GM21381 (cell line): ENCODE measurements around the gene DHPS.
"Not testable (repeated sequence)": the region's sequence is repeated elsewhere in the genome, so short reads cannot be mapped to it uniquely, and the experiment has no call there.

ENCODE experiments used
- ATAC-seq: cut with Tn5 transposase; IDR thresholded peaks from one replicate; pipeline ENCODE4 v1.9.1; 2021; ENCODE audit warnings: mild to moderate bottlenecking, moderate library complexity; ENCODE audit not compliant: unreplicated experiment

DHPS gene

GRCh38 chr19:12681074-12681987 lies at the start of gene DHPS:
Gene DHPS (minus strand): TSS chr19:12681880. CDS start chr19:12681766, 114 bp downstream.
- peak; percentile 59 for ATAC-seq

GRCh38 chr19:12731337-12731736 lies 49.7 kb upstream of the DHPS start:
- ATAC-seq, result no peak

GRCh38 chr19:12730064-12730463 lies 48.4 kb upstream of the DHPS start:
- ATAC-seq, result no peak

GRCh38 chr19:12727745-12728433 lies 46.2 kb upstream of the DHPS start:
- no peak for ATAC-seq

GRCh38 chr19:12726988-12727316 lies 45.3 kb upstream of the DHPS start:
- ATAC-seq, result no peak

GRCh38 chr19:12725612-12726011 lies 43.9 kb upstream of the DHPS start:
- ATAC-seq, result not testable (repeated sequence)

- ATAC-seq, result no peak
Observed at GRCh38 chr19:12723641-12724426, 42.2 kb upstream of the DHPS start, which contains the start of gene TNPO2. Gene TNPO2 (minus strand): TSS chr19:12723932. CDS start chr19:12720977, 2,955 bp downstream.

- ATAC-seq, result no peak
Observed at GRCh38 chr19:12723381-12723640, 41.6 kb upstream of the DHPS start.

GRCh38 chr19:12722566-12723380 lies 41.1 kb upstream of the DHPS start:
- ATAC-seq, result peak; percentile 74

GRCh38 chr19:12721656-12722565 lies 40.2 kb upstream of the DHPS start:
- ATAC-seq, result peak; percentile 35

- ATAC-seq, result no peak
Observed at GRCh38 chr19:12720851-12721655, 39.4 kb upstream of the DHPS start.

GRCh38 chr19:12720296-12720695 lies 38.6 kb upstream of the DHPS start:
- ATAC-seq, result no peak

- ATAC-seq, result no peak
Observed at GRCh38 chr19:12715929-12716328, 34.2 kb upstream of the DHPS start.

- ATAC-seq, result no peak
Observed at GRCh38 chr19:12715102-12715501, 33.4 kb upstream of the DHPS start.

- ATAC-seq, result not testable (repeated sequence)
Observed at GRCh38 chr19:12713304-12713703, 31.6 kb upstream of the DHPS start.

- ATAC-seq, result not testable (repeated sequence)
Observed at GRCh38 chr19:12712077-12712476, 30.4 kb upstream of the DHPS start.

GRCh38 chr19:12711187-12711586 lies 29.5 kb upstream of the DHPS start:
- ATAC-seq, result no peak

GRCh38 chr19:12708641-12709040 lies 27.0 kb upstream of the DHPS start:
- ATAC-seq, result no peak

- ATAC-seq, result no peak
Observed at GRCh38 chr19:12706332-12706718, 24.6 kb upstream of the DHPS start.
